ENCODE measurements around the gene NFE2.
A peak's percentile ranks its signal among the peaks of the same experiment; 100 is the strongest.
"Not testable (repeated sequence)": the region's sequence is repeated elsewhere in the genome, so short reads cannot be mapped to it uniquely, and the experiment has no call there.

Gene NFE2

DNA sequence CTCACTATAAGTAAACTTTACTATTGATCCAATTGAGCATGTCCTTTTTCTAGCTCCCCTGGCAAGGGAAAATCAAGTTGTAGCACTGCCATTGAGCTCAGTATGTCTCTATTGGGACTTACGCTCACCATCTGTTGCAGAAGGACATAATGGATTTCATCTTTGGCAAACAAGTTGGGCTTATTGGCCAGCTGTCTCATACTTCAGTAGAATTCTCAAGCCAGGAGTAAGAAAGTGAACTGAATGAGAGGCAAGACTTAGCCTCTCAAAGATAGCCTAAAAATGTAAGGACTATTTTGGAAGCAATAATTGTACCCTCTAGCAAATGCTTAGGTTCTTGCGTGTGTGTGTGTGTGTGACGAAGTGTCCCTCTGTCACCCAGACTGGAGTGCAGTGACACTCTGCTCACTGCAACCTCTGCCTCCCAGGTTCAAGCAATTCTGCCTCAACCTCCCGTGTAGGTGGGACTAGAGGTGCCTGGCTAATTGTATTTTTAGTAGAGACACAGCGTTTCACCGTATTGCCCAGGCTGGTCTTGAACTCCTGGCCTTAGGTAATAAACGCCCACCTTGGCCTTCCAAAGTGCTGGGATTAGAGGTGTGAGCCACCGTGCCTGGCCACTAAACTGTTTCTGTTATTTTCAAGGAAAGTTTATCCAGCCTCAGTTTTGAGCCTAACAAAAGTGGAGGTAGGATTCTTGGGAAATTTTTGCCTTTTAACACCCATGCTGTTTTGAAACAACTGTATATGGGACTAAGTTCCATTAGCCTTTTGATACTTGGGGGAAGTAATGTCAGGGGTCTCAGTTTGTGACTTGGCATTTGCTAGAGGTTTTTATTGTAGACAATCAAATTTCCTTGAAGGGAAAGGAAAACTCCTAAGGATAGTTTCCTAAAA is 13.3 kb downstream of the NFE2 start:
- Histone ChIP-seq H2BK5ac (ENCODE audit: low read length) (no peak overlapping the region), H3K23ac (ENCODE audit: low read length) (no peak overlapping the region), H3K18ac (ENCODE audit: low read length) (no peak overlapping the region), H3K4me2 (ENCODE audit: low read length) (no peak overlapping the region), H3K27ac (ENCODE audit: low read depth, low read length) (no peak overlapping the region), H4K8ac (ENCODE audit: low read depth, low read length) (no peak overlapping the region), H3K4me3 (ENCODE audit: low read length) (no peak overlapping the region), H3K79me2 (ENCODE audit: control insufficient read depth, insufficient read depth, low read length) (peaks cover 19% of the 10 kb centered on the region), H4K5ac (ENCODE audit: low read length) (no peak overlapping the region), H2BK120ac (ENCODE audit: low read depth, low read length) (no peak overlapping the region), H3K79me1 (ENCODE audit: low read length) (no peaks in the 10 kb centered on the region), H3K4ac (ENCODE audit: low read depth, low read length) (no peak overlapping the region), H3K4me1 (ENCODE audit: control insufficient read depth, low read depth, low read length) (no peaks in the 10 kb centered on the region), H3K9ac (ENCODE audit: low read length) (no peak overlapping the region), H3K56ac (ENCODE audit: low read length) (no peak overlapping the region), H3K36me3 (ENCODE audit: control insufficient read depth, insufficient read depth, low read length) (peaks cover 21% of the 10 kb centered on the region), H2AK5ac (ENCODE audit: low read length) (no peak overlapping the region), H2BK15ac (replicated peaks; ENCODE audit: low read depth) (no peak overlapping the region), H3K27me3 (ENCODE audit: insufficient read depth, low read length, poor library complexity) (no peaks in the 10 kb centered on the region)
- no CpG with 5 or more reads among the region's 8 CpGs for WGBS (ENCODE audit: extremely low coverage, insufficient coverage, low lambda C conversion rate)
- peak; percentile 16 for DNase-seq

GRCh38 chr12:54286042-54287030 is 14.5 kb downstream of the NFE2 start:
- Histone ChIP-seq H3K79me1 (ENCODE audit: low read length) (no peaks in the 10 kb centered on the region), H3K36me3 (ENCODE audit: control insufficient read depth, insufficient read depth, low read length) (peaks cover 22% of the 10 kb centered on the region), H3K27me3 (ENCODE audit: insufficient read depth, low read length, poor library complexity) (no peaks in the 10 kb centered on the region), H3K56ac (ENCODE audit: low read length) (no peak overlapping the region), H3K4me2 (ENCODE audit: low read length) (no peak overlapping the region), H4K8ac (ENCODE audit: low read depth, low read length) (no peak overlapping the region), H4K5ac (ENCODE audit: low read length) (no peak overlapping the region), H3K4me1 (ENCODE audit: control insufficient read depth, low read depth, low read length) (no peaks in the 10 kb centered on the region), H3K9ac (ENCODE audit: low read length) (no peak overlapping the region), H2AK5ac (ENCODE audit: low read length) (no peak overlapping the region), H3K18ac (ENCODE audit: low read length) (no peak overlapping the region), H2BK120ac (ENCODE audit: low read depth, low read length) (no peak overlapping the region), H2BK15ac (replicated peaks; ENCODE audit: low read depth) (no peak overlapping the region), H3K23ac (ENCODE audit: low read length) (no peak overlapping the region), H3K4ac (ENCODE audit: low read depth, low read length) (no peak overlapping the region), H3K4me3 (ENCODE audit: low read length) (no peak overlapping the region), H3K79me2 (ENCODE audit: control insufficient read depth, insufficient read depth, low read length) (peaks cover 30% of the 10 kb centered on the region), H3K27ac (ENCODE audit: low read depth, low read length) (no peak overlapping the region), H2BK5ac (ENCODE audit: low read length) (no peak overlapping the region)
- DNase-seq, result no peak
- no CpG with 5 or more reads among the region's 12 CpGs for WGBS (ENCODE audit: extremely low coverage, insufficient coverage, low lambda C conversion rate)

- H3K23ac ChIP-seq (ENCODE audit: low read length), result no peak overlapping the region
These were observed 15.4 kb downstream of the NFE2 start for GRCh38 chr12:54285150-54286041.

GRCh38 chr12:54284070-54284780 is 16.6 kb downstream of the NFE2 start:
- not testable (repeated sequence) for H3K23ac ChIP-seq (ENCODE audit: low read length); H3K27me3 ChIP-seq (ENCODE audit: insufficient read depth, low read length, poor library complexity); DNase-seq; H3K79me1 ChIP-seq (ENCODE audit: low read length); H4K8ac ChIP-seq (ENCODE audit: low read depth, low read length); H2BK5ac ChIP-seq (ENCODE audit: low read length); H4K5ac ChIP-seq (ENCODE audit: low read length); H2BK15ac ChIP-seq (replicated peaks; ENCODE audit: low read depth); H2BK120ac ChIP-seq (ENCODE audit: low read depth, low read length); H3K27ac ChIP-seq (ENCODE audit: low read depth, low read length); H2AK5ac ChIP-seq (ENCODE audit: low read length); H3K4ac ChIP-seq (ENCODE audit: low read depth, low read length); H3K18ac ChIP-seq (ENCODE audit: low read length); H3K4me1 ChIP-seq (ENCODE audit: control insufficient read depth, low read depth, low read length)
- H3K9ac ChIP-seq (ENCODE audit: low read length), result peak overlapping the region; percentile 100
- no CpG with 5 or more reads among the region's 2 CpGs for WGBS (ENCODE audit: extremely low coverage, insufficient coverage, low lambda C conversion rate)
- H3K4me3 ChIP-seq (ENCODE audit: low read length), result peak overlapping the region; percentile 11
- H3K4me2 ChIP-seq (ENCODE audit: low read length), result peak overlapping the region; percentile 63
- H3K79me2 ChIP-seq (ENCODE audit: control insufficient read depth, insufficient read depth, low read length), result peaks cover 40% of the 10 kb centered on the region
- H3K36me3 ChIP-seq (ENCODE audit: control insufficient read depth, insufficient read depth, low read length), result peaks cover 22% of the 10 kb centered on the region
- peak overlapping the region; percentile 34 for H3K56ac ChIP-seq (ENCODE audit: low read length)

More at GRCh38 chr12:54285150-54286041, 15.4 kb downstream of the NFE2 start:
- Histone ChIP-seq H3K18ac (ENCODE audit: low read length) (no peak overlapping the region), H2BK120ac (ENCODE audit: low read depth, low read length) (no peak overlapping the region), H3K4me2 (ENCODE audit: low read length) (no peak overlapping the region), H2BK5ac (ENCODE audit: low read length) (no peak overlapping the region), H3K79me2 (ENCODE audit: control insufficient read depth, insufficient read depth, low read length) (peaks cover 38% of the 10 kb centered on the region), H2AK5ac (ENCODE audit: low read length) (no peak overlapping the region), H3K4me3 (ENCODE audit: low read length) (no peak overlapping the region), H3K36me3 (ENCODE audit: control insufficient read depth, insufficient read depth, low read length) (peaks cover 22% of the 10 kb centered on the region), H3K9ac (ENCODE audit: low read length) (peak overlapping the region; percentile 31), H3K27me3 (ENCODE audit: insufficient read depth, low read length, poor library complexity) (no peaks in the 10 kb centered on the region), H4K8ac (ENCODE audit: low read depth, low read length) (no peak overlapping the region), H3K27ac (ENCODE audit: low read depth, low read length) (no peak overlapping the region), H4K5ac (ENCODE audit: low read length) (no peak overlapping the region), H3K4ac (ENCODE audit: low read depth, low read length) (no peak overlapping the region), H3K56ac (ENCODE audit: low read length) (no peak overlapping the region), H3K79me1 (ENCODE audit: low read length) (no peaks in the 10 kb centered on the region), H3K4me1 (ENCODE audit: control insufficient read depth, low read depth, low read length) (no peaks in the 10 kb centered on the region), H2BK15ac (replicated peaks; ENCODE audit: low read depth) (no peak overlapping the region)
- no peak for DNase-seq
- WGBS (ENCODE audit: extremely low coverage, insufficient coverage, low lambda C conversion rate), result no CpG with 5 or more reads among the region's 5 CpGs

Measured in mesendoderm (in vitro differentiated cells).